ENCODE measurements around the gene MISP3.

Gene MISP3

GRCh38 chr19:14066134-14066533, 6.5 kb upstream of the MISP3 start:
- DNase-seq (ENCODE audit: low read depth) = no peak

GRCh38 chr19:14070268-14071050, 2.1 kb upstream of the MISP3 start:
- no peak for TF ChIP-seq CTCF (IDR thresholded peaks at IDR 0.05; ENCODE audit: insufficient read depth, low read depth, low read length, missing control alignments)
- H3K4me3 ChIP-seq (ENCODE audit: low read depth, low read length) = no peak overlapping the region
- no peak for DNase-seq (ENCODE audit: low read depth)

More at GRCh38 chr19:14066134-14066533, 6.5 kb upstream of the MISP3 start:
- H3K4me3 ChIP-seq (ENCODE audit: low read depth, low read length) = no peak overlapping the region
- no peak for TF ChIP-seq CTCF (IDR thresholded peaks at IDR 0.05; ENCODE audit: insufficient read depth, low read depth, low read length, missing control alignments)

- peak; percentile 89 for DNase-seq (ENCODE audit: low read depth)
- peak; percentile 65 for TF ChIP-seq CTCF (IDR thresholded peaks at IDR 0.05; ENCODE audit: insufficient read depth, low read depth, low read length, missing control alignments)
- H3K4me3 ChIP-seq (ENCODE audit: low read depth, low read length) = peak overlapping the region; percentile 61
These were observed 807 bp downstream of the MISP3 start for GRCh38 chr19:14073261-14073924.

- TF ChIP-seq CTCF (IDR thresholded peaks at IDR 0.05; ENCODE audit: insufficient read depth, low read depth, low read length, missing control alignments) = no peak
- peak overlapping the region; percentile 38 for H3K4me3 ChIP-seq (ENCODE audit: low read depth, low read length)
- DNase-seq (ENCODE audit: low read depth) = no peak
These were observed 1.6 kb downstream of the MISP3 start for GRCh38 chr19:14073925-14074838.

GRCh38 chr19:14078411-14078810, 5.8 kb downstream of the MISP3 start:
- TF ChIP-seq CTCF (IDR thresholded peaks at IDR 0.05; ENCODE audit: insufficient read depth, low read depth, low read length, missing control alignments) = no peak
- DNase-seq (ENCODE audit: low read depth) = no peak

GRCh38 chr19:14080887-14081796, 8.6 kb downstream of the MISP3 start:
- DNase-seq (ENCODE audit: low read depth) = peak; percentile 99
- peak overlapping the region; percentile 83 for H3K4me3 ChIP-seq (ENCODE audit: low read depth, low read length)
- TF ChIP-seq CTCF (IDR thresholded peaks at IDR 0.05; ENCODE audit: insufficient read depth, low read depth, low read length, missing control alignments) = no peak

More at GRCh38 chr19:14078411-14078810, 5.8 kb downstream of the MISP3 start:
- no peak overlapping the region for H3K4me3 ChIP-seq (ENCODE audit: low read depth, low read length)
